HG03175 (cell line): ENCODE data around the gene TDRD3.
"Not testable (repeated sequence)": the region's sequence is repeated elsewhere in the genome, so short reads cannot be mapped to it uniquely, and the experiment has no call there.

Source experiments
- ATAC-seq: cut with Tn5 transposase; IDR thresholded peaks from one replicate; pipeline ENCODE4 v1.9.1; 2021; ENCODE audit warnings: mild to moderate bottlenecking, moderate library complexity; ENCODE audit not compliant: unreplicated experiment

TDRD3 gene

DNA sequence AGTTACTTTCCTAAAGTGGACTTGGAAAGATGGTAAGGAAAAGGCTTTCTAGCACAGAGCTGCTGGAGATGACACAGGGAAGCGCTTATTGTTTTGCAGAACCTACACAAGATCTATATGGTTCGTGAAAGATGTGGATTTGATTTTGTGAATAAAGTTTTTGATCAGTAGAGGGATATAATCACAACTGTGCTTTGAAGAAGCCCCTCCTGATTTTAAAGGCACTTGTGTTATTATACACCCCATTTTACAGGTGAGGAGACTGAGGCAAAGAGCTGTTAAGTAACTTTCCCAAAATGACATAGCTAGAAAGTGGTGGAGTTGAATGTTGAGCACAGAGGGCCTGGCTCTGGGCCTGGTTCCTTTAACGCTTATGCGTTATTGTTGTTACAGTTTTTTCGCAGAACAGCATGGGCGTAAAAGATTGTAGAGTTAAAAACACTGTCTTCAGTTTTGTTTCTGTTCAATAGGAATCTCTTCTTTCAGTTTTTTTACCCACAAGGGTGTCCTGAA lies 1.4 kb downstream of the TDRD3 start:
- no peak for ATAC-seq

GRCh38 chr13:60398907-60399589 lies 2.0 kb downstream of the TDRD3 start:
- no peak for ATAC-seq

DNA sequence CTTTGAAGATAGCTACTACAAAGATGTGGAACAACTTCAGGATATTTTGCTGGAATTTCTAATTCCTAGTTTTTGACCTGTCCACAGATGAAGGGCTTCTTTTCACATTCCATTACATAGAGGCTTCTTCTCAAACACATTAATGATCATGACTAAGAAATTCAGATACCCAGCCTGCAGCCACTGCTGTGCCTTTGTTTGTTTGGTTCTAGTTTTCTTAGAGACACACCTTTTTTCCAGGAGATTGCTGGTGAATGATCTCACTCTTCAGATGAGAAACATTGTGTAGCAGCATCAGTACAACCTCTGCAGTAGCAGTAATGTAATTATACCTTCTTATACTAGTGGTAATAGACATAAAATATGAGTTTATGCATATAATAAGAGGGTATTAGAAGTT lies 5.0 kb downstream of the TDRD3 start:
- no peak for ATAC-seq

DNA sequence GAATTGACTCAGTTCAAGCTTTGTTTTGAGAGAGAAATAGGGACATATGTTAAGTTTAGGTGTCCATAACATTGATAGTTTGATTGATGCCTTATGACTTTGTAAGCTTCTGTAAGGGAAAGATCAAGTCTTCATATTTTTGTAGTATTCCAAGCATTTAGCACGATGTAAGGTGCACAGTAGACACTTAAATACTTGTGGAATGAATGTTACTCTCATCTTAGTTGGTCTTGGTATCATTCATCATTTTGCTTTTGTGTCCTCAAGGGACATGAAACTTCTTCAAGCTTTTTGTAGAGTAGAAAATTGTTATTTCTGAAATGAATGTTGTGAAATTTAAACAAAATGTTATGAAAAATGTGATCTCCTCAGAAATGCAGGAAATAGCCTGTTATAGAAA lies 10.1 kb downstream of the TDRD3 start:
- ATAC-seq: no peak

DNA sequence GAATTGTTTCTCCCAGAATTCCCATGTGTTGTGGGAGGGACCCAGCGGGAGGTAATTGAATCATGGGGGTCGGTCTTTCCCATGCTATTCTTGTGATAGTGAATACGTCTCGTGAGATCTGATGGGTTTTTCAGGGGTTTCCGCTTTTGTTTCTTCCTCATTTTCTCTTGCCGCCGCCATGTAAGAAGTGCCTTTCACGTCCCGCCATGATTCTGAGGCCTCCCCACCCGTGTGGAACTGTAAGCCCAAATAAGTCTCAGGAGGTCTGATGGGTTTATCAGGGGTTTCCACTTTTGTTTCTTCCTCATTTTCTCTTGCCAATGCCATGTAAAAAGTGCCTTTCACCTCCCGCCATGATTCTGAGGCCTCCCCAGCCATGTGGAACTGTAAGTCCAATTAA lies 10.8 kb downstream of the TDRD3 start:
- ATAC-seq: not testable (repeated sequence)

DNA sequence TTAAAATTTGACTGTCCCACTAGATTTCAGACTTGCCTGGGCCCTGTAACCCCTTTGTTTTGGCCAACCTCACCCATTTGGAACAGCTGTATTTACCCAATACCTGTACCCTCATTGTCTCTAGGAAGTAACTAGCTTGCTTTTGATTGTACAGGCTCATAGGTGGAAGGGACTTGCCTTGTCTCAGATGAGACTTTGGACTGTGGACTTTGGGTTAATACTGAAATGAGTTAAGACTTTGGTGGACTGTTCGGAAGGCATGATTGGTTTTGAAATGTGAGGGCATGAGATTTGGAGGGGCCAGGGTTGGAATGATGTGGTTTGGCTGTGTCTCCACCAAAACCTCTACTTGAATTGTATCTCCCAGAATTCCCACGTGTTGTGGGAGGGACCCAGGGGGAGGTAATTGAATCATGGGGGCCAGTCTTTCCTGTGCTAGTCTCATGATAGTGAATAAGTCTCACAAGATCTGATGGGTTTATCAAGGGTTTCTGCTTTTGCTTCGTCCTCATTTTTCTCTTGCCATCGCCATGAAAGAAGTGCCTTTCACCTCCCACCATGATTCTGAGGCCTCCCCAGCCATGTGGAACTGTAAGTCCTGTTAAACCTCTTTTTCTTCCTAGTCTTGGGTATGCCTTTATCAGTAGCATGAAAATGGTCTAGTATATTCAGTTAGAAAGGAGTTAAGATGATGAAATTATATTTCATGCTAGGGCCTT lies 12.7 kb downstream of the TDRD3 start:
- ATAC-seq: not testable (repeated sequence)

GRCh38 chr13:60410299-60410698 lies 13.3 kb downstream of the TDRD3 start:
- ATAC-seq: no peak

DNA sequence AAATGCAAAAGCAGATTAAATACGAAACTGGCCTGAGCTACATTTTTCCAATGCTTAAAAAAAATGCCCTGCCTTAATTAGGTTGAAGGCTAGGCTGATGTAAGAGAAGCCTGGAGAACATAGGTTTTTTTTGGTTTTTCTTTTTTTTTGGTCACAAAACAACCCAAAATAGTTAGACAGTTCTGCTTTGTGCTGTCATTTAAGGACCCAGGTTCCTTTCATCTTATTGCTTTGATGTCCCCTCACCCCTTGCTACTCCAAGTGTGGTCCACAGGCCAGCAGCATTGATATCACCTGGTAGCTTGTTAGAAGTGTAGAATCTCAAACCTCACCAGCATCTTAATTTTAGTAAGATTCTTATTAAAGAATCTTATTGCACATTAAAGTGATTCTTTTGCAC lies 14.4 kb downstream of the TDRD3 start:
- no peak for ATAC-seq

DNA sequence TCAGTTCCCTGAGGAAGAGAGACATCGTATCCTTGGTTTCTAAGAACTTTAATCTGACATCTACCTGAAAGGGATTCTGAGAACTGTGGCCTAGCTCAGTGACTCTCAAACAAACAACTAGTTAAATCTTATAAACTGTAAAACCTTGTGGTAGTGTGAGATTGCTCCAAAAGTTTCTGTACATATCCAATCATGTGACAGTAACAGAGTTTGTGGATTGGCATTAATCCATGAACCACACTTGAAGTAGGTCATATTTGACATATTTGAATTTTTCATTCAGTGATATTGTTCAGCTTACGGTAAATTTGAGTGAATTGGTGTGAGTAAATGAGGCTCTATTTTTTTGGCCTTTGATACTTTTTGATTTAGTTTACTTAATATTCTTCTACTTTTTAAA lies 15.0 kb downstream of the TDRD3 start:
- ATAC-seq: no peak

- ATAC-seq: no peak
Observed at GRCh38 chr13:60412909-60413616, 16.0 kb downstream of the TDRD3 start.

DNA sequence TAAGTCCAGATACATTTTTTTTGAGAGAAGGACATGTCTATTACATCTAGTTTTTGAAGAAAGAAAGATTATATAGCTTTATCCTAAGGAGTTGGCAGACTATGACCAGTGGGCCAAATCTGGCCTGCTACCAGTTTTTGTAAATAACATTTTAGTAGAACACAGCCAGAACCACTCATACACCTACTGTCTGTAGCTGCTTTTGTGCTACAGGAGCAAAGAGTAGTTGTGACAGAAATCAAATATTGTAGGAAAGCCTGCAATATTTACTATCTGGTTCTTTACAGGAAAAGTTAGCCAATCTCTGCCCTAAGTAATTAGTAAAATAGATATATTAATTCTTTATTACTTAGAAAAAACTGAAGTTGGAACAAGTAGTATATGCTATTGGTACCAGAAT lies 17.2 kb downstream of the TDRD3 start:
- ATAC-seq: no peak

DNA sequence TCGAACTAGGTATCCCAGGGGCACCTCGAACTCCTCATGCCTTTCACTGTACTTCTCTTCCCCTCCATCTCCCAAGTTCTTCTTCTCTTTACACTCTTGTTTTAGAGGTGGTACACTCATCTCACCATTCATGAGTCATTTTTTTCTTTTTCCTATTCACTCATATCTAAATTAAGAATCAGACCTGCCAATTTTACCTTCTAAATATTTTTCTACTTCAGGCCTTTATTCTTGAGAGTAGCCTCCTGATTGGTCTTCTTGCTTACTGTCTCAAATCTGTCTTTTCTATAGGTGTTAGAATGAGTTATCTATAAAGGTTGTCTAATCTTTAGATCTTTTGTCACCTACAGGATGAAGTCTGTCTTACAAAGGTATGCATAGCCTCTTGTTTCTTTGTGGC lies 20.7 kb downstream of the TDRD3 start:
- ATAC-seq: peak; percentile 58

DNA sequence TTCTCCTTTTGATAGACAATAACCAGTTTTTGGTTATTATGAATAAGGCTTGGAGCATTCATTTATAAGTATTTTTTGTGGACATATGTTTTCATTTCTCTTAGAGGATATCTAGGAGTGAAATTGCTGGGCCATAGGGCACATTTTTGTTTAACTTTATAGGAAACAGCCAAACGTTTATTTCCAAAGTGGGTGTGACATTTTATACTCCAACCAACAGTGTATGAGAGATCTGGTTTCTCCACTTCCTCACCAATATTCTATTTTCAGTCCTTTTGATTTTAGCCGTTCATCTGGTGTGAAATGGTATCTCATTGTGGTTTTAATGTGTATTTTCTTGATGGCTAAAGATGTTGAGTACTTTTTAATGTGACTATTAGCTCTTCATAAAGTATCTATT lies 21.9 kb downstream of the TDRD3 start:
- no peak for ATAC-seq

DNA sequence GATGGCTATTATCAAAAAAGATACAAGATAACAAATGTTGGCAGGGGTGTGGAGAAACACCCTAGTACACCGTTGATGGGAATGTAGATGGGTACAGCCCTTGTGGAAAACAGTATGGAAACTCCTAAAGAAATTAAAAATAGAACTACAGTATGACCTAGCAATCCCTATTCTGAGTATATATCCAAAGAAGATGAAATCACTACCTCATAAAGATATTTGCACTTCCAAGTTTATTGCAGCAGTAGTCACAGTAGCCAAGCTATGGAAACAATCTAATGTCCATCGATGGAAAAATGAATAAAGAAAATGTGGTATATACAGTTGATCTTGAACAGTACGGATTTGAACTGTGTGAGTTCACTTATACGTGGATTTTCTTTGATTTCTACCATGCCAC lies 28.3 kb downstream of the TDRD3 start:
- no peak for ATAC-seq

DNA sequence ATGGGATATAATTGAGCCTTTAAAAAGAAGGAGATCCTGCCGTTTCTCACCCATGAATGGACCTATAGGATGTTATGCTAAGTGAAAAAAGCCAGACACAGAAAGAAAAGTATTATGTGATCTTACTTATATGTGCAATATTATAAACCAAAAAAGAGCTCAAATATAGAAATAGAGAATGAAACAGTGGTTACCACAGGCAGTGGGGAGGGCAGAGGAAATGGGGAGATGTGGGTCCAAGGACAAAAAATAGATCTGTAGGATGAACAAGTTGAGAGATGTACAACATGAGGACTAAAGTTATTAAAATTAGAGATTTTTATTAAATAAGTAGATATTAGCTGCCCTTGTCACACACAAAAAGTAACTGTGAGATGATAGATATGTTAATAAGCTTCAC lies 29.1 kb downstream of the TDRD3 start:
- no peak for ATAC-seq

- no peak for ATAC-seq
Observed at GRCh38 chr13:60427285-60427684, 30.3 kb downstream of the TDRD3 start.

- ATAC-seq: peak; percentile 76
Observed at GRCh38 chr13:60431108-60431700, 34.2 kb downstream of the TDRD3 start.

GRCh38 chr13:60433505-60433904 lies 36.5 kb downstream of the TDRD3 start:
- ATAC-seq: no peak

DNA sequence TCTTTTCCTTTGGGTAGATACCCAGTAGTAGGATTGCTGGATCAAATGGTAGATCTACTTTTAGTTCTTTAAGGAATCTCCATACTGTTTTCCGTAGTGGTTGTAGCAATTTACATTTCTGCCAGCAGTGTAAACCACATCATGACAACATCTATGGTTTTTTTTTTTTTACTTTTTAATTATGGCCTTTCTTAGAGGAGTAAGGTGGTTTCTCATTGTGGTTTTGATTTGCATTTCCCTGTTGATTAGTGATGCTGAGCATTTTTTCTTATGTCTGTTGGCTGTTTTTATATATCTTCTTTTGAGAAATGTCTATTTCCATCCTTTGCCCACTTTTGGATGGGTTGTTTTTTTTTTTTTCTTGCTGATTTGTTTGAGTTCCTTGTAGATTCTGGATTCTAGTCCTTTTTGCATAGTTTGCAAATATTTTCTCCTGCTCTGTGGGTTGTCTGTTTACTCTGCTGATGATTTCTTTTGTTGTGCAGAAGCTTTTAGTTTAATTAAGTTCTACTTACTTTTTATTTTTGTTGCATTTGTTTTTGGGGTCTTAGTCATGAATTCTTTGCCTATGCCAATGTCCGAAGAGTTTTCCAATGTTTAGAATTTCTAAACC lies 38.8 kb downstream of the TDRD3 start:
- no peak for ATAC-seq

GRCh38 chr13:60439201-60439600 lies 42.2 kb downstream of the TDRD3 start:
- ATAC-seq: no peak

GRCh38 chr13:60441761-60442160 lies 44.7 kb downstream of the TDRD3 start:
- ATAC-seq: no peak
